Stimulated activated CD8-positive, alpha-beta memory T cell treated with anti-CD3 and anti-CD28 coated beads, Interleukin-7, amount 100 ng/mL, for 4 hours (primary cell): ENCODE data around the gene EFCAB6.

ENCODE experiments used
- DNase-seq, 2 donors: peaks; one replicate each; pipeline ENCODE4 v3.0.0-alpha.2; 2020; ENCODE audit warnings: low read depth in 2 of 2

The EFCAB6 gene

GRCh38 chr22:43580271-43580750, 231.8 kb downstream of the EFCAB6 start:
- DNase-seq, result no peak

GRCh38 chr22:43574738-43575137, 237.4 kb downstream of the EFCAB6 start:
- DNase-seq, result no peak

- no peak for DNase-seq
Measured at GRCh38 chr22:43572710-43573109, 239.4 kb downstream of the EFCAB6 start.

- no peak for DNase-seq
Measured at GRCh38 chr22:43571181-43571580, 240.9 kb downstream of the EFCAB6 start.

DNA sequence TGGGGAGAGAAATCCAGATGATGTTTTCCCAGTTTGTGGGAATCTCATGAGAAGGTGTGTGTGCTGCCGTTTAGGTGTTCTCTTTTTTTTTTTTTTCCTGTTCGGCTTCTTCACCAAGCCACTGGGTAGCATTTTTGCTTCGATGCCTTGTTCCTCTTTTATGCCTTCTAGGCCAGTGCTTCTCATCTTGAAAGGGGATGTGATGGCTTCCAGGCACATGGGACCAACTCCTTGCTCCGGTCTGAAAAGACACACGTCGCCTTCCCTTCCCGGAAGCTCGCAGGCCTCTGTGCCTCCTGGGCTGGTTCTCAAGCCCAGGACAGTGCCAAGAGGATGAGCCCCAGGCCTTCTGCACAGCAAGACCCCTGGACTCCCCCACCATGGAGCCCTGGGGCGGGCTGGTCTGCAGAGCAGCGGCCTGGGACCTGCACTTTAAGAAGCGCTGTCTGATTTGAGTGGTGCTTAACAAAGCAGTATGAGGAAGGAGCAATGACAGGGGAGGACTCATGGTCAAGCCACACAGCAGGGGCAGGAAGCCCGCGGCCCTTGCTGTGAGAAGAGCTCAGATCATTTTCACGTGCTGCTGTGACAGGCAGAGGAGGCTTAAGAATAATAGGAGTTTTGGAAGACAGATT, 241.5 kb downstream of the EFCAB6 start:
- no peak for DNase-seq

GRCh38 chr22:43569111-43569510, 243.0 kb downstream of the EFCAB6 start:
- DNase-seq, result no peak

GRCh38 chr22:43567691-43568324, 244.3 kb downstream of the EFCAB6 start:
- DNase-seq, result no peak

DNA sequence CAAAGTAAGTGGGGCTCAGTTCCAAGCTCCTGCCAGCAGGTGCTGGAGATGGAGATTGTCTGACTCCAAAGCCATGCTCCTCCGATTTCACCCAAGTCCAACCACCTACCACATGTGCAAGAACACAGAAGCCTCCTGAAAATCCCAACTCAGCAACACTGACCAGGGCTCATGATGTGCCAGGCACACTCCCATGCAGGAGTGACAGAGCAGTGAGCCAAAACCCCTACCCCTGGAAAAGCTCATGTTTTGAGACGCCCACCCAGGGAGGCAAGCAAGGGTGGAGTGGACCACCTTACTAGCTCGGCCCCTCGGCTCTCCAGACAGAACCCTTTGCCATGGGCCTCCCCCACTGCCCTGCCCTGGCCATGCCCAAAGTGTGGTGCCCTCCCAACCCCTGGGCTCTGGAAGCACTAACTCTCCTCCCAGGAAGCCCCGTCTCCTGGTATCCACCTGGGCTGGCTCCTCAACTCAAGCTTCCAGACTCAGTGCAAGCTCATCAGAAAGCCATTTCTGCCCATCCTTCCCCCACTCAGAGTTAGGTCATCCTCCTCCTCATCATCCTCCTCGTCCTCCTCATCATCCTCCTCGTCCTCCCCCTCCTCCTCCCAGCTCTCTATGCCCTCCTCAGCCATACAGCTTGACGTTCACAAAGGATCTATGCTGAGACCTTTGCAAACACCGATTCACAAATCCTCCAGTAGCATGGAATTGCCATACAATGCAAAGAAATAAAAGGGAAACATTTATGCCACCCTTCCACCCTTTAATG, 245.4 kb downstream of the EFCAB6 start:
- DNase-seq, result no peak

GRCh38 chr22:43566021-43566420, 246.1 kb downstream of the EFCAB6 start:
- DNase-seq, result no peak

- no peak for DNase-seq
Measured at GRCh38 chr22:43564859-43565258, 247.2 kb downstream of the EFCAB6 start.

- no peak for DNase-seq
Measured at GRCh38 chr22:43563571-43563970, 248.5 kb downstream of the EFCAB6 start.

- DNase-seq, result no peak
Measured at GRCh38 chr22:43562843-43563242, 249.3 kb downstream of the EFCAB6 start.

DNA sequence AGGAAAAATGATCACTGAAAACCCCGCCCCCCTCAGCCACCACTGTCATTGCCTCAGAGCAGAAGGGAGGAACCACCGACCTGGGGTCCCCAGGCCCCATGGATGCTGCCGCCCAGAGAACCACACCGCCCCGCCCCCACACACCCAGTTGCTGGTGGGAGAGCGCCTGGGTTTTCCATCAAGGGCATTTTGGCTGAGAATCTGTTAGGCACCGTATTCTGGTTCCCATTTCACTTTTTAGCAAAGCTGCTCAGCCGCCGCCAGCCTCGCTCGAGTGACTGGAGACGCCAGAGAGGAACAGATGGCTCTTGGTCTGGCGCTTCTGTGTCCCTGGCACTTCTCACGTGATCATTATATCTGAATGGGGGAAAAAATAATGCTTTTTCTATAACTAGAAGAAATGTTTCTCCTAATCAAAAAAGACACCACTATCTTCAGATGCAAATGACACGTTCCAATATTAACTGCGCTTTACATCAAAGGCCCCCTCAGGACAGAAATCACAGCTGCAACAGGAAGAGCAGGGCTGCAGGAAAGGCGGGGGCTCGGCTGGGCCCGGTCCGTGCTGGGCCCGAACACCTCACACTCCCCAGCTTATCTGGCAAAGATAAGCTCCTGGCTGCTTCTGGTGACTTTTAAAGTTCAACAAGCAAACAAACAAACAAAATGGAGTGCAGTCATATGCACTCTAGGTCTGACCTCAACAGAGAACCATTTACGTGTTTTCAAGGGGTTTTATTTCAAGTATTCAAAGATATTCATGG, 250.5 kb downstream of the EFCAB6 start:
- no peak for DNase-seq

DNA sequence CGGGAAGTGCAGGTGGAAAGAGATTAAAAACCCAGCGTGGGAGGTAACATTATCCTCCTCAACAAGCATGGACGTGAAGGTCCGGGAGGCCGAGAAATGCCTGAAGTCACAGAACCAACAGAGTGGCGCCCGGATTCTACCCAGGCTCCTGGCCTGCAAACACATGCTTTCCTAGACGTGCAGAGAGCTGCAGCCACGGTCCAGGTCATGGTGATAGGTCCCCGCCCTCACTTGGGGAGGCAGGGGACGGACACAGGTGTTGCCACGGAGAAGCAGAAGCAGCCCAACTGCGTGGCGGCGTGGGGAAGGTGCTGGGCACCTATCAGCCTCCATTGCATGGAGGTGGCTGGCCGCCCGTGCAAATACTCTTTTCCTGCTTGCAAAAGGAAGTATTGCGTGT, 251.5 kb downstream of the EFCAB6 start:
- DNase-seq, result no peak

GRCh38 chr22:43555561-43556515, 256.3 kb downstream of the EFCAB6 start:
- no peak for DNase-seq

DNA sequence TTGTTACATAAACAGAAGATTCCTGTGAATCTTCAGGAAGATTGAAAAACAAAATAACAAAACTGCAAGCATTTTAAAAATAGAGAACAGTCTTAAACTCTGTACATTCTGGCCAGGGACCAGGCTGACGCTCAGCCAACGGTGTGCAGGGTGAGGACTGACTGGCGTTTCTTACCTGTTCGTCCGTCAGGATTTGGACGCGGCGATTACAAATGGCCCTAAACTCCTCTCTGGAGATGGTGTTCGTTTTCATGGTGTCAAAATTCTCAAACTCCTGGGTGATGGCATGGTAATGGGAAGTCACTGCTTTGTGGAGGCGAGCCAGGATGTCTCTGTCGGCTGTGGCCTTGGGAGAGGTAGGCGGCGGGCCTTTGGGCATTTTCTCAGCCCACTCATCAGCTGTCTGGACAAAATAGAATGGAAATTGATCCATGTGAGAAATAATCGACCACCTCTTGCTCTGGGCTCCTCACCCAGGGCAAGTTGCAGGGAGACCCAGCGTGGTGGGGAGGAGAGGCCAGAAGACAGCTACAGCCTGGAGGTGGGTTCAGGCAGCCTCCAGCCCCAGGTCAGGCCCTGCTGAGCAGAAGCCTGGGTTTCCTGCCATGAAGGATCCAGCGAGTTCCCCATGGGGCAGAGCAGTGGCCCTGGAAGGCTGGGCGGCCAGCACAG, 257.3 kb downstream of the EFCAB6 start:
- no peak for DNase-seq

- no peak for DNase-seq
Measured at GRCh38 chr22:43554259-43554636, 257.9 kb downstream of the EFCAB6 start.

- DNase-seq, result no peak
Measured at GRCh38 chr22:43553451-43554258, 258.4 kb downstream of the EFCAB6 start.

- no peak for DNase-seq
Measured at GRCh38 chr22:43550672-43551071, 261.4 kb downstream of the EFCAB6 start.
